OCI-LY1 (cell line): ENCODE data around the gene XKR8.

Source experiments
- EZH2 ChIP-seq: fragments of 200-600 bp; sonication (generic), shearing (Covaris generic); IDR thresholded peaks from 2 replicates; pipeline ENCODE4 v1.8.0; 2017; ENCODE audit warnings: borderline replicate concordance, mixed run types, mild to moderate bottlenecking, antibody characterized with exemption, low read length, moderate library complexity, mixed read lengths
- TF ChIP-seq, protein P1 (sequence below): fragments of 200-600 bp; sonication (generic), shearing (Covaris generic); IDR thresholded peaks from 2 replicates; pipeline ENCODE4 v1.5.1; 2017; ENCODE audit warnings: mild to moderate bottlenecking, antibody characterized with exemption, low read length, moderate library complexity, mixed read lengths

DNA sequence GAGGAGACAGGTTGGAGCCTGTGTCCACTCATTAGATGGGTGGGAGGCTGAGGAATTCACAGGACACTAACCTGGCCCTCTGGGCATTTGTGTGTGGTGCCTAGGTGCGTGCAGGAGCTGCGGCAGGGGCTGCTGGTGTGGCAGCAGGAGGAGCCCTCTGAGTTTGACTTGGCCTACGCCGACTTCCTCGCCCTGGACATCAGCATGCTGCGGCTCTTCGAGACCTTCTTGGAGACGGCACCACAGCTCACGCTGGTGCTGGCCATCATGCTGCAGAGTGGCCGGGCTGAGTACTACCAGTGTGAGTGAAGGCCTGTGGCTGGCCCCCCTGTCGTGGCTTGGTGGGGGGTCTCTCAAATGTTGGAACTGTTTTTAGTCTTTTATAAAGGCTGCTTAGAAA is 3.6 kb downstream of the XKR8 start:
- TF ChIP-seq, protein P1, sequence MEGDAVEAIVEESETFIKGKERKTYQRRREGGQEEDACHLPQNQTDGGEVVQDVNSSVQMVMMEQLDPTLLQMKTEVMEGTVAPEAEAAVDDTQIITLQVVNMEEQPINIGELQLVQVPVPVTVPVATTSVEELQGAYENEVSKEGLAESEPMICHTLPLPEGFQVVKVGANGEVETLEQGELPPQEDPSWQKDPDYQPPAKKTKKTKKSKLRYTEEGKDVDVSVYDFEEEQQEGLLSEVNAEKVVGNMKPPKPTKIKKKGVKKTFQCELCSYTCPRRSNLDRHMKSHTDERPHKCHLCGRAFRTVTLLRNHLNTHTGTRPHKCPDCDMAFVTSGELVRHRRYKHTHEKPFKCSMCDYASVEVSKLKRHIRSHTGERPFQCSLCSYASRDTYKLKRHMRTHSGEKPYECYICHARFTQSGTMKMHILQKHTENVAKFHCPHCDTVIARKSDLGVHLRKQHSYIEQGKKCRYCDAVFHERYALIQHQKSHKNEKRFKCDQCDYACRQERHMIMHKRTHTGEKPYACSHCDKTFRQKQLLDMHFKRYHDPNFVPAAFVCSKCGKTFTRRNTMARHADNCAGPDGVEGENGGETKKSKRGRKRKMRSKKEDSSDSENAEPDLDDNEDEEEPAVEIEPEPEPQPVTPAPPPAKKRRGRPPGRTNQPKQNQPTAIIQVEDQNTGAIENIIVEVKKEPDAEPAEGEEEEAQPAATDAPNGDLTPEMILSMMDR, result no peak
- TF ChIP-seq EZH2, result no peak
